ENCODE data around the gene UROC1.

UROC1 gene

GRCh38 chr3:126499401-126499800, 18.2 kb downstream of the UROC1 start:
- Mint-ChIP-seq H3K27me3 (no peaks in the 10 kb centered on the region), H3K27ac (peak overlapping the region in 1 of 2 donors; percentile 66), H3K4me3 (no peak overlapping the region), H3K9me3 (no peaks in the 10 kb centered on the region), H3K4me1 (peaks cover 14% of the 10 kb centered on the region)
- DNase-seq (no peak), ATAC-seq (no peak)

- Mint-ChIP-seq H3K4me1 (peaks cover 14% of the 10 kb centered on the region), H3K4me3 (peak overlapping the region; percentile 31 to 54), H3K27me3 (no peaks in the 10 kb centered on the region), H3K9me3 (no peaks in the 10 kb centered on the region), H3K27ac (peak overlapping the region; percentile 91 to 97)
- DNase-seq, result no peak
- ATAC-seq, result peak; percentile 55
Measured at GRCh38 chr3:126498929-126499328, 18.6 kb downstream of the UROC1 start.

- Mint-ChIP-seq H3K27ac (peak overlapping the region in 1 of 2 donors; percentile 97), H3K4me1 (peaks cover 14% of the 10 kb centered on the region), H3K27me3 (no peaks in the 10 kb centered on the region), H3K4me3 (peak overlapping the region in 1 of 2 donors; percentile 31), H3K9me3 (no peaks in the 10 kb centered on the region)
- DNase-seq (no peak), ATAC-seq (peak; percentile 31)
Measured at GRCh38 chr3:126498461-126498860, 19.1 kb downstream of the UROC1 start.

GRCh38 chr3:126497956-126498355, 19.6 kb downstream of the UROC1 start:
- ATAC-seq (no peak), DNase-seq (no peak)
- no peaks in the 10 kb centered on the region for H3K27me3 Mint-ChIP-seq
- H3K4me1 Mint-ChIP-seq, result peaks cover 14% of the 10 kb centered on the region
- no peaks in the 10 kb centered on the region for H3K9me3 Mint-ChIP-seq
- H3K27ac Mint-ChIP-seq, result no peak overlapping the region
- no peak overlapping the region for H3K4me3 Mint-ChIP-seq

DNA sequence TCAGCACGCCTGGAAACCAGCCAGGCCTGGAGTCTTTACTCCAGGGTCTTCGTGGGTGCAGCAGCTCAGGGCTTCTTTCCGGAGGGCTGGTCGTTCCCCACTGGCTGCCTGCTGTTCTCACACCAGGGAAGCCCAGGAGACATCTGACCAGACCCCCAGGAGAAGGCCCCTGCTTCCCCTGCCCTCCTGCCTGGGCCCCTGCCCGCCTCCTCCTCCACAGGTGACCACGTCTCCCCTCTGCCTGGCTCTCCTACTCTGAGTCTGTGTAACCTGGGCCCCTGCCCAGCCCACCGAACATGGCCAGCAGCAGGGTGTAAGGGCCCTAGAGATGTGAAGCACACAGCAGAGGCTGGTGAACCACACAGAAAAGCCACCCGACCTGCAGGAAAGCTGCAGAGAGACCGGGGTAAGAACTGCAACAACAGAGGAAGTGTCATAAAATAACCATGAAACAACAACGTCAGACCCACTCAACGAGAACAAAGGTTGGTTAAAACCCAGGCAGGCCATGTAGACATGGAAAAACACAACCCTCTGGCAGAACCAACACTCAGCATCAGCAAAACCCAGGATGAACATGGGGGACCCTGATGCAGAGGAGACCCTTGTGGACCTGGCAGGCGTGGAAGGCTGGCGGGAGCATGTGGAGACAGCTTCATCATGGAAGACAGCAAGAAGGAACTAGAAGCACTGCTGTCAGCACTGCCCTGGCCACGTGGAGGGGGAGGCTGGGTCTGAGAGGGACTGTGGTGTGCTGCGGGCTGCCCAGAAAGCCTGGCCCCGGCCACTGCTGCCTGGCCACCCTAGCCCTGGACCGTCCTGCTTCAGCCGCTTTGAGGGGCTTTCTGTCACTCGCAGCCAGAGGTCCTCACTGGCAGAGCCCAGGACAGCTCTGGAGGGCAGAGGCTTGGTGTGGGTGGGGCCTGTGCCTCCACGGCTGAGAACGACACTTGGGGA, 20.4 kb downstream of the UROC1 start:
- ATAC-seq, result peak; percentile 15
- H3K27me3 Mint-ChIP-seq, result no peaks in the 10 kb centered on the region
- H3K27ac Mint-ChIP-seq, result peak overlapping the region; percentile 81 to 96
- no peak overlapping the region for H3K4me3 Mint-ChIP-seq
- H3K9me3 Mint-ChIP-seq, result no peaks in the 10 kb centered on the region
- no peak for DNase-seq
- peaks cover 14% of the 10 kb centered on the region for H3K4me1 Mint-ChIP-seq

DNA sequence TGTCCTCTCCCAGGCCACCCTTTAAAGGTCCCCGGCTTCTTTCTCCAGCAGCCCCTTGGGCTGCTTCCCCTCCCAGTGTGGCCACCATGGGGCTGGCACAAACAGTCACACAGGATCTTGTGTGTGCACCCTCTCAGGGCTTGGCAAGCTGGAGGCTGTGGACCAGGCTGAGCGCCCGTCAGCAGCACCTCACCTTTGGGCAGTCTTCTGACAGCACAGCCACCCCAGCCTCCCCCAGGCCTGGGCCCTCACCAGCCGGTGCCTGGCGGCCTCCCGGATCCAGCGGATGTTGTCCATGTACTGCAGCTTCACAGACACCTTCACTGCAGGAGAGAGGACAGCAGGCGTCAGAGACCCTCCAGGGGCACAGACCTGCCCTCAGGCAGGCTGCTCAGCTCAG, 21.8 kb downstream of the UROC1 start:
- no peaks in the 10 kb centered on the region for H3K9me3 Mint-ChIP-seq
- no peak overlapping the region for H3K4me3 Mint-ChIP-seq
- H3K27me3 Mint-ChIP-seq, result no peaks in the 10 kb centered on the region
- H3K27ac Mint-ChIP-seq, result no peak overlapping the region
- DNase-seq (no peak), ATAC-seq (no peak)
- H3K4me1 Mint-ChIP-seq, result peaks cover 14% of the 10 kb centered on the region

DNA sequence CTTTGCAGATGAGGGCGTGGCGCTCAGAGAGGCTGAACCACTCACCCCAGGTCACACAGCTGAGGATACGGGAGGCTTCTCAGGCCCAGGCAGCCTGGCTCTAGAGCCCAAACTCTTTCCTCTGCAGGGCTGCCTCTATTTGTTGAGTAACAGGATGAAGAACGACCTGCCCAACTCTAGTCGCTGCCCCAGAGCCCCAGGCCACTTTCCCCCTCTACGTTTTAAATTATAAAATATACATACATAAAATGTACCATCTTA, 22.7 kb downstream of the UROC1 start:
- H3K27me3 Mint-ChIP-seq, result no peaks in the 10 kb centered on the region
- no peaks in the 10 kb centered on the region for H3K9me3 Mint-ChIP-seq
- H3K4me3 Mint-ChIP-seq, result no peak overlapping the region
- ATAC-seq (no peak), DNase-seq (no peak)
- no peak overlapping the region for H3K27ac Mint-ChIP-seq
- H3K4me1 Mint-ChIP-seq, result peaks cover 14% of the 10 kb centered on the region

- no peak for DNase-seq
- Mint-ChIP-seq H3K4me1 (peaks cover 14% of the 10 kb centered on the region), H3K27me3 (no peaks in the 10 kb centered on the region), H3K4me3 (no peak overlapping the region), H3K9me3 (no peaks in the 10 kb centered on the region), H3K27ac (no peak overlapping the region)
- ATAC-seq, result no peak
Measured at GRCh38 chr3:126494204-126494969, 23.2 kb downstream of the UROC1 start.

DNA sequence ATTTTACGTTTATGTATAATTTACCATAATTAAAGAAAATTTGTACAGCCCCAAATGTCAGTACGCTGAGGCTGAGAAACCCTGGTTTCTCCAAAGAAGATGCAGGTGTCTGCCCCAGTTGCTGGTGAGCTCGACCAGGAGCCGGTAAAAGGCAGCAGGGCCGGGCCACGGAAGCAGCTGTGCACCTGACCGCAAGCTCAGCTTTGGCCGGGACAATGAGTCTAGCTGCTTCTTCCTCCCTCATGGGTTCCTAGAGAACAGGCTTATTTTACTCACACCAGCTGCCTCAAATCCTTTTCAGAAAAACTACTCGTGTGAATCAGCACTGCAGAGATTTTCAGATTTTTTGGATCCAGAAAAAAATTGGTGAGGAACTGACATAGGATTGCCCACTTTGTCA, 23.8 kb downstream of the UROC1 start:
- Mint-ChIP-seq H3K4me3 (no peak overlapping the region), H3K4me1 (peaks cover 10% of the 10 kb centered on the region), H3K27me3 (no peaks in the 10 kb centered on the region), H3K27ac (no peak overlapping the region), H3K9me3 (no peaks in the 10 kb centered on the region)
- ATAC-seq, result no peak
- no peak for DNase-seq

- ATAC-seq (no peak), DNase-seq (no peak)
- H3K9me3 Mint-ChIP-seq, result no peaks in the 10 kb centered on the region
- peaks cover 7% of the 10 kb centered on the region for H3K4me1 Mint-ChIP-seq
- peak overlapping the region in 1 of 2 donors; percentile 10 for H3K27ac Mint-ChIP-seq
- H3K27me3 Mint-ChIP-seq, result no peaks in the 10 kb centered on the region
- H3K4me3 Mint-ChIP-seq, result no peak overlapping the region
Measured at GRCh38 chr3:126493051-126493450, 24.5 kb downstream of the UROC1 start.

DNA sequence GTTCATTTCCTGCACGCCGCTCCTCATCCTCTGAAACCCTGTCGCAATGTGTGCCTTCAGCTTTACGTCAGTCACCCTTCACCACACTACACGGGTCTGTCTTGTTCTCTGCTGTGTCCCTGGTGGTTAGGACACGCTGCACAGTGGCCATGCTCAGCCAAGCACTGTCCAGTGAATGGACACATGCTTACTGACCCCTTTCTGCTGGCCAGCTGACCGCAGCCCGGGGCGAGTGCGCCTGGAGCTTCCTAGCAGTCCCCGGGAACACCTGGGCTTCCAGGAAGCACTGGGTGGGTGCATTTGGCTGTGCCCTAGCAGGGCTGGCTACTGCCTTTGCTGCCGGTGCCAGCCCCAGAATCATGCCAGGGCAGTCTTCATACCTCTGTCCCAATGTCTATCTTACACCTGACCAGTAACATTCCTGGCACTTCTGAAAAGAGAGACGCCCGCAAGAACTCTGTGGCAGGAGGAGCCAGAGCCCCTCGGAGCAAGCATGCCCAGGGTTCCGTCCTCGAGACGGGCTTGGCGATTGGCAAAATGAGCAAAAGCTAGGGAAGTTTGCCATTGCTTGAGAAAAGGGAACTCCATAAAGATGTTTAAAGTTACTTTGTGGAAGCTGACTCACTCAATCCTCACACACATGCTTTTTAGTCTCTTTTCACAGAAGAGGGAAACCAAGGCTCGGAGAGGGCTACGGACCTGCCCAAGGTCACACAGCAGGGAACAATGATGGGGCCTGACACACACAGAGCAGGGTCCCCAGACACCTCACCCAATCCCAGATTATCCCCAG, 26.2 kb downstream of the UROC1 start:
- ATAC-seq (no peak), DNase-seq (no peak)
- Mint-ChIP-seq H3K4me1 (peaks cover 14% of the 10 kb centered on the region), H3K4me3 (no peak overlapping the region), H3K27me3 (no peaks in the 10 kb centered on the region), H3K9me3 (no peaks in the 10 kb centered on the region), H3K27ac (no peak overlapping the region)

DNA sequence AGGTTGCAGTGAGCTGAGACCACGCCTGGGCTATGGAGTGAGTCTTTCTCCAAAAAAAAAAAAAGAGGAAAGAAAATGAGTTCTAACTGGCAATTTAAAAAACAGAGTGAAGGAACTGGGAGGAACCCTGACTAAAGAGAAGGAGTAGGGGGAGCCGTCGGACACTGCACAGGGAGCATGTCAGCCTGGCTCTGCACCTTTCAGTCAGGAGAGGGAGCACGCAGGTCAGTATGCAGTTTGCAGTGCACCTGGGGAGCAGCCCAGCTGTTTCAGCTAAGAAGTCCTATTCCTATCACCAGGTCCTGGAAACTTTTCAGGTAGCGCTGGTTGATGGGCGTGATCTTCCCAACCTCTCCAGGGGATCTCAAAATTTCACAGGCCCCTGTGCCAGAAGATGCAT, 27.0 kb downstream of the UROC1 start:
- H3K27ac Mint-ChIP-seq, result no peak overlapping the region
- no peaks in the 10 kb centered on the region for H3K9me3 Mint-ChIP-seq
- DNase-seq (no peak), ATAC-seq (no peak)
- peaks cover 18% of the 10 kb centered on the region for H3K4me1 Mint-ChIP-seq
- no peaks in the 10 kb centered on the region for H3K27me3 Mint-ChIP-seq
- H3K4me3 Mint-ChIP-seq, result no peak overlapping the region

DNA sequence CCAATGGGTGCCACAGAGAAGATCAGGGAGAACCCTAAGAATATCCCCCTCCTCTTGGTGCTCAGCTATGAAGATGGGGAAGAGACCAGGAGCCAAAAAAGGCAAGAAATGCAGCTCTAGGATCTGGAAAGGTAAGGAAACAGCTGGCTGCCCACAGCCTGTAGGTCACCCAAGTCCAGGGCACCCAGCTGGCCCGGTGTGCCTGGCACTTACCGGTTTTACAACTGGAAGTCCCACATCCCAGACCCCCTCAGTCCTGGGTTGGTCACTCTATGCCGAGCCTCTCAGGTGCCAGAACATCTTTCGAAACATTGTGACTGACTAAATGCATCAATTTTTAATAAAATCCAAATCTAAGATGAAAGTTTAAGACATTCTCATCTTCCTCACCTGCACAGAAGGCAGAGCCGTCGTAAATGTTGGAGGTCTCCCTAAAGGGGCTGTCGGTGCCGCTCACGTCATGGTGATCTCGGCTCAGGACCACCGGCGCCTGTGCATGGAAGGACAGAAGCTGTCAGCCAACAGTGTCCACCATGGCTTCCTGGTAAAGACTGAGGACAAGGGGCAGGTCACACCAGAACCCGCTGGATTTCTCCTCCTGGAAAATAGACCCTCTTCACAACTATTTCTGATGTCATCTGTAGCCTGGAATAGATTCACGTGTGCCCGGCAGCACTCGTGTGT, 28.5 kb downstream of the UROC1 start:
- Mint-ChIP-seq H3K27ac (peak overlapping the region in 1 of 2 donors; percentile 62), H3K4me1 (peaks cover 18% of the 10 kb centered on the region), H3K27me3 (no peaks in the 10 kb centered on the region), H3K9me3 (no peaks in the 10 kb centered on the region), H3K4me3 (no peak overlapping the region)
- DNase-seq (no peak), ATAC-seq (no peak)

DNA sequence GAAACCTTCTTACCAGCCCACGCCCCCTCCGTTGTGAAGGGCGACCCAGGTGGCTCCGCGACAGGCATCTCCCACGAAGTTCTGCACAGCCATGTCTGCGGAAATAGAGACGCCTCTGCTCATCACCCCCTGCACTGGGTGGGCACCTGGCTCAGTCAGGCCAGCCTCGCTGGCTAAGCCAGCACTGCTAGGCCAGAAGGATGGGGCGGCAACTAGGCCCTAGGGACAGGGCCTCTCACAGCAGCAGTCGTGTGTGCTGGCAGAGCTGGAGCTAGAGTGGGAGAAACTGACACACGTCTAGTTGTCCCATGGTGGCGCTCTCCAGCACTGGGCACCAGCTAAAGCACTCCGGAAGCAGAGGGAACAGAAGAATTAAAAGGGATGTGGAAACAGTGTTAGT, 29.4 kb downstream of the UROC1 start:
- DNase-seq (no peak), ATAC-seq (no peak)
- H3K4me3 Mint-ChIP-seq, result no peak overlapping the region
- peaks cover 18% of the 10 kb centered on the region for H3K4me1 Mint-ChIP-seq
- H3K27ac Mint-ChIP-seq, result no peak overlapping the region
- no peaks in the 10 kb centered on the region for H3K9me3 Mint-ChIP-seq
- H3K27me3 Mint-ChIP-seq, result no peaks in the 10 kb centered on the region

DNA sequence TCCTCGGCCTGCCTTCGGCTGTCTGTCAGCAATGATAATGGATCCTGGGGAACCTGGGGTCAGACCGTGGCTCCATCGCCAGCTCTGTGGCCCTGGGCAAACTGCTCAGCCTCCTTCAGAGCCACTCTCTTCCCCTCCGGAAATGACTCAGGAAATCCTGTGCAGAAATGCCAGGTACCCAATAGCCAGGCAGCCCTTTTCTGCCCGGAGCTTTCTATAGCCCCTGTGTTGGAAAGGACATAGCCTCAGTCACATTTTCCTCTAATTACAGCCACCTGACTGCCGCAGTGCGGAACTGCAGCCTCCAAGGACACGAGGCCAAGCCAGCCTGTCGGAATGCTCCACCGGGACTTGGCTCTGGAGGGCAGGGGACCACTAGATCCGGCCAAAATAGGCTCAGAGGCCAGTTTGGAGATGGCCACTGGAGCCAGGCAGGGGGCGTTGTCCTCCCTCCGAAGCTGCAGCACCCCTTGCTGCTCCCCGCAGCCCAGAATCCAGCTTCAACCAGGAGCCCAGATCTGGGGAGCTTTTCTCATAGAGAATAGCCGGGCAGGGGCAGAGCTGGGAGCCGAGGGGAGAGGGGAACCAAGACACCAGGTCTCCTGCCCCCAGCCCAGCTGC, 30.3 kb downstream of the UROC1 start:
- peak overlapping the region in 1 of 2 donors; percentile 27 for H3K4me3 Mint-ChIP-seq
- H3K4me1 Mint-ChIP-seq, result peaks cover 18% of the 10 kb centered on the region
- ATAC-seq (peak; percentile 69), DNase-seq (no peak)
- peak overlapping the region; percentile 77 to 87 for H3K27ac Mint-ChIP-seq
- H3K27me3 Mint-ChIP-seq, result no peaks in the 10 kb centered on the region
- H3K9me3 Mint-ChIP-seq, result no peaks in the 10 kb centered on the region
